ENCODE data around the gene INTS1. TPM values are rescaled to one million over a fixed set of nuclear protein-coding genes. Genes with fewer than 3 reads are reported as not detected.

The INTS1 gene
- total RNA-seq, 4 donors from 2014 or later: 50.3 to 134 (median 71.4) TPM

DNA sequence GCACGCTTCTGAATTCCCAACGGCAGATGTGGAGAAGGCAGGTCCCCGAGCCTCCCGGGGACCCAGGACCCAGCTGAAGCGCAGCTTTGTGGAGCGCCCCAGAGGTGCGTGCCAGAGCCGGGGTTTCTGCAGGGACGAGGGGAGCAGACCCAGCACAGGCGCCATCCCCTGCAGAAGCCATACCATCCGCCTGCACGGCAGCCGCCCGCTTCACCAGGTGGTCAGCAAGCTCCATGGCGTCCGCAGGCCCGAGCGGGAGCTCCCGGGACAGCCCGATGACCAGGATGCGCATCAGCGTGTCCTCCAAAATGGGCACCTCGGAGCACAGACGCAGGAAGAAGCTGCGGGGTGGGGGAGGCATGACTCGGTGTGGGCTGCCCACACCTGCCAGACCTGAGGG lies 10.6 kb downstream of the INTS1 start:
- Histone ChIP-seq H3K4me3 (no peak overlapping the region), H3K4me1 (no peaks in the 10 kb centered on the region), H3K27me3 (no peaks in the 10 kb centered on the region), H3K9me3 (no peaks in the 10 kb centered on the region), H3K36me3 (peaks cover 0 to 28% (median 8%) of the 10 kb centered on the region in 4 donors), H3K27ac (no peak overlapping the region)
- 95% methylated on average over 26 of the region's 26 CpGs; no CpG with 5 or more reads in 1 of the 2 donors for WGBS, 2 donors (ENCODE audit: low coverage in 1 of 2)
- no peak for DNase-seq
- intact Hi-C loops (cut with DNase I; ENCODE audit: low total_unique reads) (no loop called here), in situ Hi-C loops (cut with MboI; ENCODE audit: low pct_ligation_motif_present in 1 of 4, low pct_unique_long_range_greater_than_20kb in 1 of 4, low sequenced_read_pairs in 3 of 4) (no loop called here)
- TF ChIP-seq POLR2AphosphoS5 (IDR thresholded peaks at IDR 0.05) (no peak), EP300 (IDR thresholded peaks at IDR 0.05; ENCODE audit: low read depth) (no peak), POLR2A (IDR thresholded peaks at IDR 0.05) (no peak)
- TF ChIP-seq, protein P1, sequence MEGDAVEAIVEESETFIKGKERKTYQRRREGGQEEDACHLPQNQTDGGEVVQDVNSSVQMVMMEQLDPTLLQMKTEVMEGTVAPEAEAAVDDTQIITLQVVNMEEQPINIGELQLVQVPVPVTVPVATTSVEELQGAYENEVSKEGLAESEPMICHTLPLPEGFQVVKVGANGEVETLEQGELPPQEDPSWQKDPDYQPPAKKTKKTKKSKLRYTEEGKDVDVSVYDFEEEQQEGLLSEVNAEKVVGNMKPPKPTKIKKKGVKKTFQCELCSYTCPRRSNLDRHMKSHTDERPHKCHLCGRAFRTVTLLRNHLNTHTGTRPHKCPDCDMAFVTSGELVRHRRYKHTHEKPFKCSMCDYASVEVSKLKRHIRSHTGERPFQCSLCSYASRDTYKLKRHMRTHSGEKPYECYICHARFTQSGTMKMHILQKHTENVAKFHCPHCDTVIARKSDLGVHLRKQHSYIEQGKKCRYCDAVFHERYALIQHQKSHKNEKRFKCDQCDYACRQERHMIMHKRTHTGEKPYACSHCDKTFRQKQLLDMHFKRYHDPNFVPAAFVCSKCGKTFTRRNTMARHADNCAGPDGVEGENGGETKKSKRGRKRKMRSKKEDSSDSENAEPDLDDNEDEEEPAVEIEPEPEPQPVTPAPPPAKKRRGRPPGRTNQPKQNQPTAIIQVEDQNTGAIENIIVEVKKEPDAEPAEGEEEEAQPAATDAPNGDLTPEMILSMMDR (IDR thresholded peaks at IDR 0.05): no peak

DNA sequence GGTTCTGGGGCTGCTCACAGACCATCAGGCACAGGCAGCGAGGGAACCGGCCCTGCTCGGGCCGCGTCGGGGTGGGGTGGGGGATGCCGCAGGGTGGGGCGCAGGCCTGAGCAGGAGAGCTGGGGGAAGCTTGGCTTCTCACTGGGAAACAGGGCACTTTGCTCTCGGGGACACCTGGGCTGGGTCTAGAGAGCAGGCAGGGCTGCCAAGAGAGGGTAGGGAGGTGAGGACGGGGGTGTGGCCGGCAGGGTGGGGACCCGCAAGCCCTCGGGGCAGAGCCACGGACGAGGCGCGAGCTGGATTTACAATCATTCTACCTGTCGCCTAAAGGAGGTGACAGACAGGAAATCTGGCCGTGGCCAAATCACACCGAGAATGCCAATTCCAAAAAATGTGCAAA lies 11.1 kb downstream of the INTS1 start:
- WGBS, 2 donors (ENCODE audit: low coverage in 1 of 2): 87 to 94% methylated on average over 13 to 20 of the region's 20 CpGs

DNA sequence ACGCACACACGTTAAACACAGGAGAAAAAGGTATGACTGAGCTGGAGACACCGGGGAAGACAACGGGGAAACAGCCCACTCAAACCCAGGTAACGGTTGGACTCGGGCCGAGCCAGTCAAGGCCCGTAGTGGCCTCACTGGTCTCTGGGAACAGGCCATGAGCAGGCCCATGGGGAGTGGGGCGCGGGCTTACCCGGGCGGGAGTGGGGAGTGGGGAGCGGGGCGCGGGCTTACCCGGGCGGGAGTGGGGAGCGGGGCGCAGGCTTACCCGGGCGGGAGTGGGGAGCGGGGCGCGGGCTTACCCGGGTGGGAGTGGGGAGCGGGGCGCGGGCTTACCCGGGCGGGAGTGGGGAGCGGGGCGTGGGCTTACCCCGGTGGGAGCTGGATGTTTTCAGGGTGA lies 11.5 kb downstream of the INTS1 start:
- H3K4me1 ChIP-seq: no peaks in the 10 kb centered on the region
- H3K9me3 ChIP-seq: no peaks in the 10 kb centered on the region
- no peak for TF ChIP-seq EP300 (IDR thresholded peaks at IDR 0.05; ENCODE audit: low read depth)
- TF ChIP-seq, protein P1 (IDR thresholded peaks at IDR 0.05): no peak
- WGBS, 2 donors (ENCODE audit: low coverage in 1 of 2): 84 to 100% methylated on average over 4 to 33 of the region's 33 CpGs
- peaks cover 0 to 21% (median 10%) of the 10 kb centered on the region in 4 donors for H3K36me3 ChIP-seq
- in situ Hi-C loops (cut with MboI; ENCODE audit: low pct_ligation_motif_present in 1 of 4, low pct_unique_long_range_greater_than_20kb in 1 of 4, low sequenced_read_pairs in 3 of 4): no loop called here
- intact Hi-C loops (cut with DNase I; ENCODE audit: low total_unique reads): no loop called here
- H3K27me3 ChIP-seq: no peaks in the 10 kb centered on the region
- no peak for DNase-seq
- H3K4me3 ChIP-seq: no peak overlapping the region
- H3K27ac ChIP-seq: no peak overlapping the region

More for the DNA sequence above, 11.1 kb downstream of the INTS1 start:
- Histone ChIP-seq H3K36me3 (peaks cover 0 to 25% (median 8%) of the 10 kb centered on the region in 4 donors), H3K27me3 (no peaks in the 10 kb centered on the region), H3K4me3 (no peak overlapping the region), H3K4me1 (no peaks in the 10 kb centered on the region), H3K9me3 (no peaks in the 10 kb centered on the region), H3K27ac (no peak overlapping the region)
- no peak for DNase-seq
- in situ Hi-C loops (cut with MboI; ENCODE audit: low pct_ligation_motif_present in 1 of 4, low pct_unique_long_range_greater_than_20kb in 1 of 4, low sequenced_read_pairs in 3 of 4) (no loop called here), intact Hi-C loops (cut with DNase I; ENCODE audit: low total_unique reads) (no loop called here)
- no peak for TF ChIP-seq POLR2A (IDR thresholded peaks at IDR 0.05)
- no peak for TF ChIP-seq EP300 (IDR thresholded peaks at IDR 0.05; ENCODE audit: low read depth)

DNA sequence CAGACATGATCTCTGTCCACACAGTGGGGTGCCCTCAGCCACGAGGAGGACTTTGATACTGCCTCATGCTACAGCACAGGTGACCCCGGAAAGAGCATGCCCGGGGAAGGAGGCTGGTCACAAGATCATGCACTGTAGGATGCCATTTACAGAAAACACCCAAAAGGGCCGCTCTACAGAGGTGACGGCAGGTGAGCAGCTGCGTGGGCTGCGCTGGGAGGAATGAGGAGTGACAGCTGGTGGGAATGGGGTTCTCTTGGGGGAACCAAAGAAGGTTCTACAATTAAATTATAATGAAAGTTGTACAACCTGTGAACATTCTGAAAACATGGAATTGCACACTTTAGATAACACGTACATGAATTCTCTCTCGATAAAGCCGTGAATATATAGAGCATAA lies 12.0 kb downstream of the INTS1 start:
- intact Hi-C loops (cut with DNase I; ENCODE audit: low total_unique reads) (no loop called here), in situ Hi-C loops (cut with MboI; ENCODE audit: low pct_ligation_motif_present in 1 of 4, low pct_unique_long_range_greater_than_20kb in 1 of 4, low sequenced_read_pairs in 3 of 4) (no loop called here)
- no peak overlapping the region for H3K27ac ChIP-seq
- no peak overlapping the region for H3K4me3 ChIP-seq
- no peaks in the 10 kb centered on the region for H3K27me3 ChIP-seq
- H3K4me1 ChIP-seq: no peaks in the 10 kb centered on the region
- TF ChIP-seq POLR2A (IDR thresholded peaks at IDR 0.05) (no peak), POLR2AphosphoS5 (IDR thresholded peaks at IDR 0.05) (no peak), EP300 (IDR thresholded peaks at IDR 0.05; ENCODE audit: low read depth) (no peak)
- TF ChIP-seq, protein P1 (IDR thresholded peaks at IDR 0.05): no peak
- WGBS, 2 donors (ENCODE audit: low coverage in 1 of 2): 91 to 96% methylated on average over 7 to 10 of the region's 10 CpGs
- peaks cover 0 to 24% (median 11%) of the 10 kb centered on the region in 4 donors for H3K36me3 ChIP-seq
- no peak for DNase-seq
- no peaks in the 10 kb centered on the region for H3K9me3 ChIP-seq

DNA sequence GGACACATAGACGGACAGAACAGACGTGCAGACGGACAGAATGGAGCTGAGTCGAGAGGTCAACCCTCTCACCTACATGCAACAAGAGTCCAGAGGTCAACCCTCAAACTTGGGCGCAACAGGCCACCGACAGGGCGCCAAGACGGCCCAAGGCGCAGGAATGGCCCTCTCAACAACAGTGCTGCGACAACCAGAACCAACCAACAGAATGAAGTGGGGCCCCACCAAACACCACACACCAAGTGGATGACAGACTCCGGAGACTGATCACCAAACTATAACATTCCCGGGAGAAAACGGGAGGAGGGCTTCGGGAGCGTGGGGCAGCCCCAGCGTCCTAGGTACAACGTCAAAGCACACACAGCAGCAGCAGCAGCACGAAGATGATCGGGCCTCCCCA lies 13.4 kb downstream of the INTS1 start:
- H3K4me3 ChIP-seq: no peak overlapping the region
- in situ Hi-C loops (cut with MboI; ENCODE audit: low pct_ligation_motif_present in 1 of 4, low pct_unique_long_range_greater_than_20kb in 1 of 4, low sequenced_read_pairs in 3 of 4) (no loop called here), intact Hi-C loops (cut with DNase I; ENCODE audit: low total_unique reads) (no loop called here)
- DNase-seq: no peak
- H3K27me3 ChIP-seq: no peaks in the 10 kb centered on the region
- H3K36me3 ChIP-seq: peaks cover 0 to 31% (median 14%) of the 10 kb centered on the region in 4 donors
- H3K9me3 ChIP-seq: no peaks in the 10 kb centered on the region
- no peaks in the 10 kb centered on the region for H3K4me1 ChIP-seq
- 97 to 100% methylated on average over 4 to 19 of the region's 19 CpGs for WGBS, 2 donors (ENCODE audit: low coverage in 1 of 2)
- no peak overlapping the region for H3K27ac ChIP-seq
- TF ChIP-seq EP300 (IDR thresholded peaks at IDR 0.05; ENCODE audit: low read depth) (no peak), POLR2AphosphoS5 (IDR thresholded peaks at IDR 0.05) (no peak), POLR2A (IDR thresholded peaks at IDR 0.05) (no peak)
- TF ChIP-seq, protein P1 (IDR thresholded peaks at IDR 0.05): no peak

Measured in transverse colon (tissue), 4 donors.